Suprapubic skin (tissue), 3 donors: Measurements from ENCODE around the gene SYNC.

Experiments
- CTCF ChIP-seq, 2 donors: fragments of 200-600 bp in 1 of 2; fragments of 450-650 bp in 1 of 2; sonication (generic) in 1 of 2; IDR thresholded peaks; one replicate each; pipeline ENCODE4 v1.5.1; 2016 to 2019; ENCODE audit warnings: antibody characterized with exemption in 2 of 2, mild to moderate bottlenecking in 1 of 2, moderate library complexity in 1 of 2
- EP300 ChIP-seq: sonication (generic); formaldehyde crosslinking; IDR thresholded peaks from one replicate; pipeline ENCODE4 v1.6.1; 2017; ENCODE audit warnings: antibody characterized with exemption

DNA sequence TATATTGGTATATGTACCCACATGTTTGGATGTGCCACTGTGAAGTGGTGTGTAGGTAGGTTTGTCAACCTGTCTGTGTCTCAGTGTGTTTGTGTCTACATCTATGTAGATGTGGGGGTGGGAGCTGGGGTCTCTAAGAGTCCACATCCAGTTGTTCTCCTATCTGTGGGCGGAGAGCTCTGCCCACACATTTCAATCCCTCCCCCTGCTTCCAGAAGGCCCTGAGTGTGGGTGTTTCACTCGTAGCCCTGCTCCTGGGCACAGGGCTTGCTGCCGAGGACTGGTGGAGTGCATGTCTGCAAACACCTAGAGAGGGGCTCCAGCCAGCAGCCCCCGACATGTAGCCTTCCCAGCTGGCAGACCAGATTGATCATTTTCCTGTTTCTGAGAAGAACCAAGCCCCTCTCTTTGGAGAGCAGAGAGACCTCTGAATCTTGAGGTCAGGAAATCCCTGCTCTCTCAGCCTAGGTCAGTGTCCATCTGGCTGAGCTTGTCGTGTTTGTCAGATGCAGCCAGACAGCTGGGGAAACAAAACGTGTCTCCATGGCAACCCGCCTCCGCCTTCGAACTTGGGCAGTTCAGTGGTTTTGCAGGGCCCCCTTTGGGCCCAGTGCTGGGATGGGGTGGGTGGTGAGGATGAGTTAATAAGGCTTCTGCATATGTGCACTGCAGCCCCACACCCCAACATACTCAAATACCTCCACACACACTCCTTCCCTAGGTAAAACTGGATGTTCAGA, 31.2 kb upstream of the SYNC start:
- TF ChIP-seq CTCF (IDR thresholded peaks at IDR 0.05) (no peak), EP300 (no peak)
